Measurements from ENCODE around the gene EPHB1.

- TF ChIP-seq, protein P1, sequence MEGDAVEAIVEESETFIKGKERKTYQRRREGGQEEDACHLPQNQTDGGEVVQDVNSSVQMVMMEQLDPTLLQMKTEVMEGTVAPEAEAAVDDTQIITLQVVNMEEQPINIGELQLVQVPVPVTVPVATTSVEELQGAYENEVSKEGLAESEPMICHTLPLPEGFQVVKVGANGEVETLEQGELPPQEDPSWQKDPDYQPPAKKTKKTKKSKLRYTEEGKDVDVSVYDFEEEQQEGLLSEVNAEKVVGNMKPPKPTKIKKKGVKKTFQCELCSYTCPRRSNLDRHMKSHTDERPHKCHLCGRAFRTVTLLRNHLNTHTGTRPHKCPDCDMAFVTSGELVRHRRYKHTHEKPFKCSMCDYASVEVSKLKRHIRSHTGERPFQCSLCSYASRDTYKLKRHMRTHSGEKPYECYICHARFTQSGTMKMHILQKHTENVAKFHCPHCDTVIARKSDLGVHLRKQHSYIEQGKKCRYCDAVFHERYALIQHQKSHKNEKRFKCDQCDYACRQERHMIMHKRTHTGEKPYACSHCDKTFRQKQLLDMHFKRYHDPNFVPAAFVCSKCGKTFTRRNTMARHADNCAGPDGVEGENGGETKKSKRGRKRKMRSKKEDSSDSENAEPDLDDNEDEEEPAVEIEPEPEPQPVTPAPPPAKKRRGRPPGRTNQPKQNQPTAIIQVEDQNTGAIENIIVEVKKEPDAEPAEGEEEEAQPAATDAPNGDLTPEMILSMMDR (conservative IDR thresholded peaks at IDR 0.05; ENCODE audit: low read depth, low read length) = no peak
- TF ChIP-seq EZH2 (IDR thresholded peaks at IDR 0.05; ENCODE audit: borderline replicate concordance, low read depth, low read length, poor library complexity, severe bottlenecking) = no peak
Observed at GRCh38 chr3:135078283-135078682, 283.2 kb downstream of the EPHB1 start.

Data from A673 (cell line).